Peyer's patch (tissue), 4 donors: ENCODE results near the gene FAM174A.

Experiments used
- POLR2A ChIP-seq, 2 donors: fragments of 450-650 bp; IDR thresholded peaks; one replicate each; pipeline ENCODE4 v1.5.1; 2017; ENCODE audit warnings: antibody characterized with exemption in 2 of 2, mild to moderate bottlenecking in 2 of 2, moderate library complexity in 2 of 2
- TF ChIP-seq, protein P1 (sequence below), 6 experiments: fragments of 450-650 bp in 4 of 6; fragments of 200-600 bp in 2 of 6; sonication (generic) in 1 of 6; IDR thresholded peaks; one replicate each; pipeline ENCODE4 v1.5.1; 2017 to 2019; ENCODE audit warnings: antibody characterized with exemption in 6 of 6, mild to moderate bottlenecking in 3 of 6, moderate library complexity in 1 of 6

DNA sequence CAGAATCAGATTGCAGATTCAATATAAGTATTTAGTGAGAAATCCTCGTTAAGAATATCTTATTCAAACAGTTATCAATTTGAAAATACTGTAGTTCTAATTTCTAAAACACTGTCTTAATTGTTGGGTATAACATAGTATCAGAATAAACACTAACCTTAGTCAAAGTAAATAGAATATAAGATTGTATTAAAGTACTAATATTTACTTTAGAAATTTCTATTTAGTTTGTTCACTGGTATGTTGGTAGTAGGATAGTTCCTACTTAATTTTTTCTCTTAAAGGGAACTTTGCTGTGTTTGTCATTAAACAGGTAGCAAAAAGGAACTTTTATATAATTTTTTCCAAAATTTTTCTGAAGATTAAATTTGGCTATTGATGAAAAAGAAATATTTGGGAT, 42.3 kb downstream of the FAM174A start:
- TF ChIP-seq, protein P1, sequence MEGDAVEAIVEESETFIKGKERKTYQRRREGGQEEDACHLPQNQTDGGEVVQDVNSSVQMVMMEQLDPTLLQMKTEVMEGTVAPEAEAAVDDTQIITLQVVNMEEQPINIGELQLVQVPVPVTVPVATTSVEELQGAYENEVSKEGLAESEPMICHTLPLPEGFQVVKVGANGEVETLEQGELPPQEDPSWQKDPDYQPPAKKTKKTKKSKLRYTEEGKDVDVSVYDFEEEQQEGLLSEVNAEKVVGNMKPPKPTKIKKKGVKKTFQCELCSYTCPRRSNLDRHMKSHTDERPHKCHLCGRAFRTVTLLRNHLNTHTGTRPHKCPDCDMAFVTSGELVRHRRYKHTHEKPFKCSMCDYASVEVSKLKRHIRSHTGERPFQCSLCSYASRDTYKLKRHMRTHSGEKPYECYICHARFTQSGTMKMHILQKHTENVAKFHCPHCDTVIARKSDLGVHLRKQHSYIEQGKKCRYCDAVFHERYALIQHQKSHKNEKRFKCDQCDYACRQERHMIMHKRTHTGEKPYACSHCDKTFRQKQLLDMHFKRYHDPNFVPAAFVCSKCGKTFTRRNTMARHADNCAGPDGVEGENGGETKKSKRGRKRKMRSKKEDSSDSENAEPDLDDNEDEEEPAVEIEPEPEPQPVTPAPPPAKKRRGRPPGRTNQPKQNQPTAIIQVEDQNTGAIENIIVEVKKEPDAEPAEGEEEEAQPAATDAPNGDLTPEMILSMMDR (IDR thresholded peaks at IDR 0.05), result no peak
- no peak for TF ChIP-seq POLR2A (IDR thresholded peaks at IDR 0.05)
